Activated CD8-positive, alpha-beta T cell treated with anti-CD3 and anti-CD28 coated beads, Interleukin-2, amount 10 ng/mL, durations not matched to agents 7 days and 5 days (primary cell): Measurements from ENCODE around the gene ZNF208. TPM values are rescaled to one million over a fixed set of nuclear protein-coding genes. Genes with fewer than 3 reads are reported as not detected.

Experiments
- ATAC-seq: fragments of 150-1000 bp; cut with Tn5 transposase; one replicate; pipeline ENCODE4 v1.10.0; 2021; ENCODE audit warnings: moderate library complexity
- CTCF ChIA-PET: fragments of 350-600 bp; sonication (Branson Sonifier 250); formaldehyde crosslinking; loops from one replicate; lab custom pipeline; 2021; ENCODE audit warnings: antibody characterized with exemption; lab: Charles Lee
- POLR2A ChIA-PET: fragments of 350-600 bp; sonication (Branson Sonifier 250); formaldehyde crosslinking; loops from one replicate; lab custom pipeline; 2021; ENCODE audit warnings: antibody characterized with exemption; lab: Charles Lee
- DNase-seq: peaks from one replicate; pipeline ENCODE4 v3.0.0-alpha.2; 2020
- H3K27ac Mint-ChIP-seq: one replicate; pipeline ENCODE4 v1.8.0; 2021; ENCODE audit warnings: mild to moderate bottlenecking, mixed read lengths
- H3K27me3 Mint-ChIP-seq: one replicate; pipeline ENCODE4 v1.8.0; 2021; ENCODE audit warnings: low read depth, mixed read lengths
- H3K36me3 Mint-ChIP-seq: one replicate; pipeline ENCODE4 v1.8.0; 2021; ENCODE audit warnings: low read depth, mixed read lengths
- H3K4me1 Mint-ChIP-seq: one replicate; pipeline ENCODE4 v1.8.0; 2021; ENCODE audit warnings: low read depth, mixed read lengths
- H3K4me3 Mint-ChIP-seq: one replicate; pipeline ENCODE4 v1.8.0; 2021; ENCODE audit warnings: mild to moderate bottlenecking, mixed read lengths
- H3K9me3 Mint-ChIP-seq: one replicate; pipeline ENCODE4 v1.8.0; 2022; ENCODE audit warnings: mixed read lengths; ENCODE audit not compliant: insufficient read depth
- total RNA-seq, 2 experiments: library from RNA; stranded (reverse); gene quantifications; one replicate each; pipeline ENCODE4 v1.2.3, GENCODE V29; 2021

Gene ZNF208
- total RNA-seq, 2 experiments from 2014 or later = 0.18 TPM

- no peak overlapping the region for H3K4me3 Mint-ChIP-seq
- ChIA-PET CTCF (no interaction called here), POLR2A (no interaction called here)
- peaks cover 23% of the 10 kb centered on the region for H3K9me3 Mint-ChIP-seq
- H3K4me1 Mint-ChIP-seq = no peaks in the 10 kb centered on the region
- H3K27me3 Mint-ChIP-seq = no peaks in the 10 kb centered on the region
- no peak overlapping the region for H3K27ac Mint-ChIP-seq
- ATAC-seq (no peak), DNase-seq (no peak)
- no peaks in the 10 kb centered on the region for H3K36me3 Mint-ChIP-seq
These were observed 127.2 kb downstream of the ZNF208 start for GRCh38 chr19:21883516-21883915.

Other genes starting within 250 kb of the ZNF208 start
- gene ZNF100, start 243.4 kb downstream of the ZNF208 start, total RNA-seq = 10 to 100 TPM; 21.6 to 28.4 TPM
- gene ZNF43, start 174.8 kb downstream of the ZNF208 start, total RNA-seq = 10 to 100 TPM; 31.3 to 34.3 TPM
- 1 to 10 TPM; 3.1 to 4.9 TPM for gene ZNF257, start 41.5 kb upstream of the ZNF208 start, total RNA-seq
- not detected for gene ZNF676, start 186.0 kb upstream of the ZNF208 start, total RNA-seq